NB4 (cell line): ENCODE measurements around the gene SLC6A11.

ENCODE experiments used
- DNase-seq: peaks from one replicate; pipeline ENCODE4 v3.0.0; 2010; ENCODE audit warnings: low read depth
- H3K4me3 ChIP-seq: one replicate; pipeline ENCODE4 v1.5.1; 2011; ENCODE audit warnings: mild to moderate bottlenecking, low read depth, low read length, moderate library complexity
- MYC ChIP-seq: IDR thresholded peaks from 2 replicates; pipeline ENCODE4 v1.6.1; 2011; ENCODE audit warnings: low read depth, low read length
- POLR2A ChIP-seq: IDR thresholded peaks from 2 replicates; pipeline ENCODE4 v1.6.1; 2011; ENCODE audit warnings: mild to moderate bottlenecking; ENCODE audit not compliant: insufficient read length; ENCODE audit errors: extremely low read depth
- TF ChIP-seq, protein P1 (sequence below): IDR thresholded peaks from 2 replicates; pipeline ENCODE4 v1.6.1; 2011; ENCODE audit warnings: low read depth, low read length
- TF ChIP-seq, protein P2 (sequence below): IDR thresholded peaks from one replicate; pipeline ENCODE4 v1.5.1; 2012; ENCODE audit warnings: low read depth, low read length

Gene SLC6A11

DNA sequence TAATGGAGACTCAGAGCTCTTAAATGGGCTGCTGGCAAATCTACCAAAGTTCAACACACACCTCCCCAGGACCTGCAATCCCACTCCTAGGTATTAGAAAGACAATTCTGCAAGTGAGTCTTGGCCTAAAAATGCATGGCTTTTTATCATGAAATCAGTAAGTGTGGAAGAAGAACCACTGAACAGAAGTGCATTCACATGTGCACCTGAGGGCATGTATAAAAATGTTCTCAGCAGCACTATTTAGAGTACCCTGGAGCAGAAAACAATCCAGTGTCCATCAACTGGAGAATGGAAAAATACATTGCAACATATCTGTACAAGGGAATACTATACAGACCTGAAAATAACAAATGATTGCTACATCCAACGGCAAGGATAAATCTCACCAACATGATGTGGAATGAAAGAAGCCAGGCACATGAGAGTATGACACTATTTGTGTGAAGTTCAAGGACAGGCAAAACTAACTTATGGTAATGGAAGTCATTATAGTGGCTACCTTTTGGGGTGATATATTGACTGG lies 168.4 kb downstream of the SLC6A11 start:
- TF ChIP-seq, protein P1, sequence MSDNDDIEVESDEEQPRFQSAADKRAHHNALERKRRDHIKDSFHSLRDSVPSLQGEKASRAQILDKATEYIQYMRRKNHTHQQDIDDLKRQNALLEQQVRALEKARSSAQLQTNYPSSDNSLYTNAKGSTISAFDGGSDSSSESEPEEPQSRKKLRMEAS, result no peak
- TF ChIP-seq, protein P2, sequence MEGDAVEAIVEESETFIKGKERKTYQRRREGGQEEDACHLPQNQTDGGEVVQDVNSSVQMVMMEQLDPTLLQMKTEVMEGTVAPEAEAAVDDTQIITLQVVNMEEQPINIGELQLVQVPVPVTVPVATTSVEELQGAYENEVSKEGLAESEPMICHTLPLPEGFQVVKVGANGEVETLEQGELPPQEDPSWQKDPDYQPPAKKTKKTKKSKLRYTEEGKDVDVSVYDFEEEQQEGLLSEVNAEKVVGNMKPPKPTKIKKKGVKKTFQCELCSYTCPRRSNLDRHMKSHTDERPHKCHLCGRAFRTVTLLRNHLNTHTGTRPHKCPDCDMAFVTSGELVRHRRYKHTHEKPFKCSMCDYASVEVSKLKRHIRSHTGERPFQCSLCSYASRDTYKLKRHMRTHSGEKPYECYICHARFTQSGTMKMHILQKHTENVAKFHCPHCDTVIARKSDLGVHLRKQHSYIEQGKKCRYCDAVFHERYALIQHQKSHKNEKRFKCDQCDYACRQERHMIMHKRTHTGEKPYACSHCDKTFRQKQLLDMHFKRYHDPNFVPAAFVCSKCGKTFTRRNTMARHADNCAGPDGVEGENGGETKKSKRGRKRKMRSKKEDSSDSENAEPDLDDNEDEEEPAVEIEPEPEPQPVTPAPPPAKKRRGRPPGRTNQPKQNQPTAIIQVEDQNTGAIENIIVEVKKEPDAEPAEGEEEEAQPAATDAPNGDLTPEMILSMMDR, result no peak
- TF ChIP-seq MYC (no peak), POLR2A (no peak)
- no peak for DNase-seq
- no peak overlapping the region for H3K4me3 ChIP-seq

DNA sequence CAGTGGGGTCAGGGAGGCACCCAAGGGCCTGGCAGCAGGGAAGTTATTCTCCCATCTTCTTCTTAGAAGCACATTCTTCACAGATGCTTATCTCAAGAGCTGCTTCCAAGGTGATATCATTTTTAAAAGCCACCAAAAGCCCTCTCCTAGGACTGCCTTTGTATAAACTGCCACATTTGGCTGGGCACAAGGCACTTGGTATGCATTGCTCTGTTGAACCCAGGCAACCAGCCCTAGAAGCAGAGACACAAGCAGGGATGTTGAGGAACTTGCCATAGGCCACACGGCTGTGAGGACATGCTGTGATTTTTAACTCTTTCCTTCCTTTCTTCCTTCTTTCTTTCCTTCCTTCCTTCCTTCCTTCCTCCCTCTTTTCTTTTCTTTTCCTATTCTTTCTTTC lies 169.2 kb downstream of the SLC6A11 start:
- TF ChIP-seq, protein P1, result no peak
- TF ChIP-seq MYC (no peak), POLR2A (no peak)
- TF ChIP-seq, protein P2, result no peak
- H3K4me3 ChIP-seq, result no peak overlapping the region
- no peak for DNase-seq

DNA sequence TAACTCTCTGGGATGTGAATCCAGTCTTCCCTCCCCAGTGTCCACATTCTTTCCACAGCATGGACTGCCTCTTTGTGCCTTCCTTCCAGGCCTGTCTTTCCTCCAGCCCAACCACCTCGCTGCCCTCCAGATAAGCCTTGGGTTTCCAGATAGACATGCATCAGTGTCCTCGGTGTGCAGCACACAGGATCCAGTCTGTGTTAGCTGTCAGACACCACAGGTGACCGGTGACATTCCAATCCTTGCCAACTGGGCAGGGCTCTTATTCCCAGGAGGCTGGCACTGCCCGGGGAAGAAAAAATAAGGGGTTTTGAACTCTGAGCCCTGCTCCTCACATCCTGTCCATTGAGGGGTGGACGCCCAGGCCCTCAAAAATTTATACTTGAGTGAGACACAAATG lies 170.6 kb downstream of the SLC6A11 start:
- TF ChIP-seq POLR2A (no peak), MYC (no peak)
- TF ChIP-seq, protein P1, result no peak
- TF ChIP-seq, protein P2, result no peak
- no peak overlapping the region for H3K4me3 ChIP-seq
- DNase-seq, result no peak

DNA sequence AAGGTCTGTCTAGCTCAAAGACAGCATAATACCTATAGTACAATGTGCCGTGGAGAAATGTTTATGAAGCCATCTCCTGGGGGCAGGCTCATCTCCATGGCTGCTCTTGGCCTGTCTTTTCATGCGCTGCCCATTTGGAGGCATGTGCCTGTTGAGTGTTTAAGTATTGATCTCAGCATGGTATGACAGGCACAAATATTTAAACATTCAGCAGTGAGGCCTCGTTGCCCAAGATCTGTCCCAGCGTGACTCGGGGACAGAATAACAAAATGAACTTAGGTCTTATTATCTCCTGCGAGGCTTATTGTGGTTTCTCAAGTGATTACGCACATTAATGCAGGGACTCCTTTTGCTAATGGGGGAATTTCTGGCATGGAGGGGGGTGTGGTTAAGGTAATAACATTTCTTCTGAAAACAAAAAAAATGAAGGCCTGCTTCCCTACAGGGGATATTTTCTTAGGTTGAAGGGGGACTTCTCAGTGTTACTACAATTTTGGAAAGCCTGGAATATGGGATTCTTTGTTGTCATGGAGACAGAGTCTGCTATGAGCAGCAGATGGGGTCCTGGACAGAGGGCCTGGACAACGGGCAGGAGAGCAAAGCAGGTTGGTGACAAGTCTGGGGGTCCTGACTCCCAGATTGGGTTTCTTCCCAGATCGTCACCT lies 172.1 kb downstream of the SLC6A11 start:
- TF ChIP-seq, protein P2, result no peak
- TF ChIP-seq MYC (no peak), POLR2A (no peak)
- DNase-seq, result no peak
- H3K4me3 ChIP-seq, result no peak overlapping the region

DNA sequence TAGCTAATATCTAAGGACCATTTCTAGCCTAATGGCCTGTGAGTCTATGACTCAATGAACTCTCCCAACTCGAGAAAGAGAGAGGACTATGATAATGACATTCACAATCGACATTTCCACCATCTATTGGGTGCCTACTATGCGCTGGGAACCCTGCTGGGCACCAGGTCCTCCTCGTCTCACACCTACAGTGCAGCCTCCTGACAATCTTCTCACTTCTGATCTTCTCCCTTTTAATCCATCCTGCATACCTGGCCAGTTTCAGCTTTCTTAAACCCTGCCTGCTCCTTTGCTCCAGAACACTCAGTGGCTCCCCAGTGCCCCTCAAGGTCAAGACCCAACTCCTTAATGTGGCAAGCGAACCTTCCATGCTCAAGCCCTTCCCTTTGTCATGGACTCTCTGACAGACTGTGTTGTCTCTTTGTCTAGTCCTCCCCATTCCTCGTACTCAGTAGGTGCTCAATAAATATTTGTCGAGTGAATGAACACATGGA lies 173.0 kb downstream of the SLC6A11 start:
- TF ChIP-seq MYC, result no peak
- no peak for TF ChIP-seq POLR2A
- TF ChIP-seq, protein P2, result no peak
- TF ChIP-seq, protein P1, result no peak
- DNase-seq, result no peak
- no peak overlapping the region for H3K4me3 ChIP-seq
